HG02885 (cell line): ENCODE data around the gene SLC7A6OS.

Source experiments
- ATAC-seq: cut with Tn5 transposase; IDR thresholded peaks from one replicate; pipeline ENCODE4 v1.9.1; 2021; ENCODE audit warnings: mild to moderate bottlenecking; ENCODE audit not compliant: unreplicated experiment, poor library complexity

Gene SLC7A6OS

GRCh38 chr16:68345351-68345810, 34.6 kb upstream of the SLC7A6OS start:
- ATAC-seq: no peak

GRCh38 chr16:68344252-68344651, 33.5 kb upstream of the SLC7A6OS start:
- no peak for ATAC-seq

- ATAC-seq: no peak
Observed at GRCh38 chr16:68343137-68343536, 32.4 kb upstream of the SLC7A6OS start.

GRCh38 chr16:68342620-68343019, 31.9 kb upstream of the SLC7A6OS start:
- no peak for ATAC-seq

- ATAC-seq: no peak
Observed at GRCh38 chr16:68339214-68339613, 28.5 kb upstream of the SLC7A6OS start.

- ATAC-seq: no peak
Observed at GRCh38 chr16:68338326-68339119, 27.8 kb upstream of the SLC7A6OS start.

GRCh38 chr16:68335175-68335574, 24.4 kb upstream of the SLC7A6OS start:
- no peak for ATAC-seq

- ATAC-seq: no peak
Observed at GRCh38 chr16:68332411-68333121, 21.8 kb upstream of the SLC7A6OS start.

GRCh38 chr16:68331879-68332410, 21.2 kb upstream of the SLC7A6OS start:
- no peak for ATAC-seq

- no peak for ATAC-seq
Observed at GRCh38 chr16:68328860-68329390, 18.2 kb upstream of the SLC7A6OS start.

- ATAC-seq: peak; percentile 72
Observed at GRCh38 chr16:68328151-68328859, 17.6 kb upstream of the SLC7A6OS start.

- no peak for ATAC-seq
Observed at GRCh38 chr16:68324780-68325357, 14.1 kb upstream of the SLC7A6OS start.

GRCh38 chr16:68324336-68324735, 13.6 kb upstream of the SLC7A6OS start:
- ATAC-seq: no peak

GRCh38 chr16:68319185-68319908, 8.6 kb upstream of the SLC7A6OS start:
- ATAC-seq: peak; percentile 57

GRCh38 chr16:68313116-68313515, 2.4 kb upstream of the SLC7A6OS start:
- no peak for ATAC-seq

GRCh38 chr16:68310437-68310773, 341 bp downstream of the SLC7A6OS start:
- peak; percentile 34 for ATAC-seq

GRCh38 chr16:68309799-68310198, 947 bp downstream of the SLC7A6OS start:
- no peak for ATAC-seq

- ATAC-seq: no peak
Observed at GRCh38 chr16:68306633-68307032, 4.1 kb downstream of the SLC7A6OS start.

GRCh38 chr16:68300734-68301459, 9.8 kb downstream of the SLC7A6OS start:
- ATAC-seq: no peak
